Neural progenitor cell (in vitro differentiated cells): ENCODE results near the gene AEBP1. TPM values are rescaled to one million over a fixed set of nuclear protein-coding genes. Genes with fewer than 3 reads are reported as not detected.

Experiments
- DNase-seq: peaks from one replicate; pipeline ENCODE4 v3.0.0-alpha.2; 2016; ENCODE audit warnings: low spot score
- H2AFZ ChIP-seq: fragments of 200-600 bp; sonication (generic); replicated peaks from 2 replicates; pipeline ENCODE4 v1.6.1; 2016; ENCODE audit warnings: antibody characterized with exemption
- H3F3A ChIP-seq: fragments of 200-600 bp; sonication (generic); 2 replicates; pipeline ENCODE4 v1.6.1; 2016; ENCODE audit warnings: antibody characterized with exemption, low read depth
- H3K27ac ChIP-seq: fragments of 200-600 bp; sonication (generic); 2 replicates; pipeline ENCODE4 v1.5.1; 2016; ENCODE audit warnings: mild to moderate bottlenecking
- H3K27me3 ChIP-seq: fragments of 200-600 bp; sonication (generic); 2 replicates; pipeline ENCODE4 v1.6.1; 2016; ENCODE audit warnings: mild to moderate bottlenecking, moderate library complexity
- H3K36me3 ChIP-seq: fragments of 200-600 bp; sonication (generic); 2 replicates; pipeline ENCODE4 v1.5.1; 2016
- H3K4me1 ChIP-seq: fragments of 200-600 bp; sonication (generic); 2 replicates; pipeline ENCODE4 v1.6.1; 2016; ENCODE audit warnings: mixed run types
- H3K4me2 ChIP-seq: fragments of 200-600 bp; sonication (generic); 2 replicates; pipeline ENCODE4 v1.6.1; 2016
- H3K4me3 ChIP-seq: fragments of 200-600 bp; sonication (generic); 2 replicates; pipeline ENCODE4 v1.5.1; 2016
- H3K79me2 ChIP-seq: fragments of 200-600 bp; sonication (generic); 2 replicates; pipeline ENCODE4 v1.6.1; 2016; ENCODE audit warnings: low read depth
- H3K9ac ChIP-seq: fragments of 200-600 bp; sonication (generic); 2 replicates; pipeline ENCODE4 v1.6.1; 2016
- H3K9me3 ChIP-seq: fragments of 200-600 bp; sonication (generic); 2 replicates; pipeline ENCODE4 v1.5.1; 2016; ENCODE audit warnings: low read depth
- H4K20me1 ChIP-seq: fragments of 200-600 bp; sonication (generic); 2 replicates; pipeline ENCODE4 v1.6.1; 2016; ENCODE audit warnings: low read depth
- H3K27ac Mint-ChIP-seq: 3 replicates; pipeline ENCODE4 v1.8.0; 2021; ENCODE audit warnings: mixed read lengths
- H3K27me3 Mint-ChIP-seq: 2 replicates; pipeline ENCODE4 v1.8.0; 2022; ENCODE audit warnings: low read depth, mild to moderate bottlenecking, inconsistent platforms, moderate library complexity, mixed read lengths; ENCODE audit not compliant: insufficient read depth
- H3K36me3 Mint-ChIP-seq: 3 replicates; pipeline ENCODE4 v1.8.0; 2021; ENCODE audit warnings: mixed read lengths
- H3K4me1 Mint-ChIP-seq: 3 replicates; pipeline ENCODE4 v1.8.0; 2021; ENCODE audit warnings: mixed read lengths
- H3K4me3 Mint-ChIP-seq: 3 replicates; pipeline ENCODE4 v1.8.0; 2021; ENCODE audit warnings: mild to moderate bottlenecking, moderate library complexity, mixed read lengths
- H3K9me3 Mint-ChIP-seq: 3 replicates; pipeline ENCODE4 v1.8.0; 2020; ENCODE audit warnings: mixed read lengths
- CTCF ChIP-seq: fragments of 200-600 bp; sonication (generic); IDR thresholded peaks from 2 replicates; pipeline ENCODE4 v1.5.1; 2017; ENCODE audit warnings: antibody characterized with exemption, mild to moderate bottlenecking
- EZH2 ChIP-seq: fragments of 200-600 bp; sonication (generic); IDR thresholded peaks from 2 replicates; pipeline ENCODE4 v1.6.1; 2017; ENCODE audit warnings: antibody characterized with exemption, mild to moderate bottlenecking, moderate library complexity
- EZH2phosphoT487 ChIP-seq: fragments of 200-600 bp; sonication (generic); IDR thresholded peaks from 2 replicates; pipeline ENCODE4 v1.6.1; 2017; ENCODE audit warnings: antibody characterized with exemption
- total RNA-seq: library from RNA; depleted of rRNA; stranded (reverse); fragments of >200 nt; gene quantifications from 2 replicates; pipeline ENCODE4 v1.2.3, GENCODE V29; 2015; ENCODE audit warnings: low replicate concordance

The AEBP1 gene
- total RNA-seq, 1 donor from 2014 or later = 4.5 TPM

DNA sequence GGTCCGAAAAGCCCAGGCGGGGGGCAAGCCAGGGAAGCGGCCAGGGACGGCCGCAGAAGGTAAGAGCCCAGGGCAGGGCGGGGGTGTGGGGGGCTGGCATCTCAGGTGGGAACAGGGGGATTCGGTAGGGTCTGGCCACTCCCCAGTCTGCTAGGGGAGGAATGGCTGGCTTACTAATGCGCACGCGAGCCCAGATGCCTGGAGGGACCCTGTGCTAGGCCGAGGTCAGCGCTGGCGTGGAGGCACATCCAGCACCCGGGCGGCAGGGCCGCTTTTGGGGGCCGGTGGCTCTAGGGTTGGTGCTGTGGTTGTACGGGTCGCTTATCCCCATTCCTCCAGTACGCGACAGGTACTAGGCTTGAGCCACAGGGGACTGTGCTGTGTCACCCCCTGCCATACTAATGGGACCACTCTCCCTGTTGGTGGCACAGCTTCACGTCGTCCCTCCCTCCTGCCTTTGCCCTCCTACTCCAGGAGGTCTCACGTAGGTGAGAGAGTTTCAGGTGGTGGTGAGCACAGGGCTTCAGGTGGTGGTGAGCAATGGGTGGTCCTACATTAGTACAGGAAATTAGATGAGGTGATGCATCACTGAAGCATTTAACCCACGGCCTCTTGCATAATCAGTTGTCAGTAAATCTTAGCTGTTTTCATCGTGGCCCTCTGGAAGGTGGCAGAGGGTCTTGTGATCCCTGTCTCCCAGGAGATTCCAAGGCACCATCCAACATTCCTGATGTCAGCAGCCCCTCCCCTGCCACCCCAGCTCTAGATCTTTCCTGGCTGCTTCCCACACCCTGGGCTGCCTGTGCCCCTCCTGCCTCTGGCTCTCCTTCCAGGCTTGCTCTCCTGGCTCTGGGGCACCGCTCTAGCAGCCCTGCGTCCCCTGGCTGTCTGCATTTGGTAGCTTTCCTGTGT, 971 bp downstream of the AEBP1 start:
- Histone ChIP-seq H3K4me1 (no peaks in the 10 kb centered on the region), H3K27me3 (peaks cover 44% of the 10 kb centered on the region), H3K36me3 (no peaks in the 10 kb centered on the region), H3K9ac (no peak overlapping the region), H3K27ac (no peak overlapping the region), H2AFZ (no peak overlapping the region), H3F3A (peaks cover 5% of the 10 kb centered on the region), H3K4me2 (peak overlapping the region; percentile 80), H3K79me2 (no peaks in the 10 kb centered on the region), H4K20me1 (peaks cover 4% of the 10 kb centered on the region), H3K9me3 (no peaks in the 10 kb centered on the region), H3K4me3 (peak overlapping the region; percentile 54)
- Mint-ChIP-seq H3K27ac (peak overlapping the region; percentile 28), H3K4me3 (peak overlapping the region; percentile 86), H3K27me3 (peaks cover 8% of the 10 kb centered on the region), H3K36me3 (peaks cover 3% of the 10 kb centered on the region), H3K4me1 (peaks cover 27% of the 10 kb centered on the region), H3K9me3 (no peaks in the 10 kb centered on the region)
- no peak for TF ChIP-seq EZH2phosphoT487
- peak; percentile 15 for TF ChIP-seq EZH2
- no peak for TF ChIP-seq CTCF
- peak; percentile 51 for DNase-seq

- H2AFZ ChIP-seq = no peak overlapping the region
- peak overlapping the region; percentile 28 for H3K27ac Mint-ChIP-seq
- no peak overlapping the region for H3K27ac ChIP-seq
Measured at GRCh38 chr7:44105832-44106231, 1.7 kb downstream of the AEBP1 start.

GRCh38 chr7:44106311-44107065, 2.3 kb downstream of the AEBP1 start:
- Histone ChIP-seq H3K4me2 (no peak overlapping the region), H3K4me1 (no peaks in the 10 kb centered on the region), H4K20me1 (peaks cover 4% of the 10 kb centered on the region), H3K27ac (no peak overlapping the region), H3F3A (peaks cover 5% of the 10 kb centered on the region), H3K4me3 (no peak overlapping the region), H3K36me3 (no peaks in the 10 kb centered on the region), H3K9me3 (no peaks in the 10 kb centered on the region), H3K27me3 (peaks cover 44% of the 10 kb centered on the region), H3K79me2 (no peaks in the 10 kb centered on the region), H2AFZ (no peak overlapping the region), H3K9ac (no peak overlapping the region)
- no peak for TF ChIP-seq CTCF
- no peak for TF ChIP-seq EZH2
- no peak for TF ChIP-seq EZH2phosphoT487
- H3K9me3 Mint-ChIP-seq = no peaks in the 10 kb centered on the region
- H3K4me3 Mint-ChIP-seq = peak overlapping the region; percentile 86
- no peak for DNase-seq
- peaks cover 8% of the 10 kb centered on the region for H3K27me3 Mint-ChIP-seq
- peaks cover 20% of the 10 kb centered on the region for H3K4me1 Mint-ChIP-seq
- H3K36me3 Mint-ChIP-seq = peaks cover 3% of the 10 kb centered on the region
- H3K27ac Mint-ChIP-seq = peak overlapping the region; percentile 91

More at GRCh38 chr7:44105832-44106231, 1.7 kb downstream of the AEBP1 start:
- H3K36me3 Mint-ChIP-seq = peaks cover 3% of the 10 kb centered on the region
- no peak for TF ChIP-seq EZH2
- TF ChIP-seq EZH2phosphoT487 = no peak
- no peak for TF ChIP-seq CTCF
- Histone ChIP-seq H3K4me2 (peak overlapping the region; percentile 80), H3K79me2 (no peaks in the 10 kb centered on the region), H3K4me1 (no peaks in the 10 kb centered on the region), H3K27me3 (peaks cover 44% of the 10 kb centered on the region), H4K20me1 (peaks cover 4% of the 10 kb centered on the region), H3K9me3 (no peaks in the 10 kb centered on the region), H3F3A (peaks cover 5% of the 10 kb centered on the region), H3K36me3 (no peaks in the 10 kb centered on the region), H3K4me3 (no peak overlapping the region), H3K9ac (no peak overlapping the region)
- peaks cover 8% of the 10 kb centered on the region for H3K27me3 Mint-ChIP-seq
- DNase-seq = no peak
- H3K4me3 Mint-ChIP-seq = peak overlapping the region; percentile 86
- no peaks in the 10 kb centered on the region for H3K9me3 Mint-ChIP-seq
- H3K4me1 Mint-ChIP-seq = peaks cover 20% of the 10 kb centered on the region
